Measurements from ENCODE around the gene SUPT6H.

The SUPT6H gene

GRCh38 chr17:28704219-28704858, 42.3 kb downstream of the SUPT6H start:
- no peak for TF ChIP-seq CTCF (IDR thresholded peaks at IDR 0.05; ENCODE audit: control insufficient read depth, insufficient read depth, low read depth, low read length, missing control alignments)
- no peak for DNase-seq (ENCODE audit: low read depth)
- H3K4me3 ChIP-seq (ENCODE audit: control insufficient read depth, low read depth, low read length): no peak overlapping the region

GRCh38 chr17:28705074-28705659, 43.2 kb downstream of the SUPT6H start:
- TF ChIP-seq CTCF (IDR thresholded peaks at IDR 0.05; ENCODE audit: control insufficient read depth, insufficient read depth, low read depth, low read length, missing control alignments): no peak
- no peak overlapping the region for H3K4me3 ChIP-seq (ENCODE audit: control insufficient read depth, low read depth, low read length)
- DNase-seq (ENCODE audit: low read depth): no peak

GRCh38 chr17:28705728-28706334, 43.8 kb downstream of the SUPT6H start:
- no peak for DNase-seq (ENCODE audit: low read depth)
- H3K4me3 ChIP-seq (ENCODE audit: control insufficient read depth, low read depth, low read length): no peak overlapping the region
- no peak for TF ChIP-seq CTCF (IDR thresholded peaks at IDR 0.05; ENCODE audit: control insufficient read depth, insufficient read depth, low read depth, low read length, missing control alignments)

- no peak for TF ChIP-seq CTCF (IDR thresholded peaks at IDR 0.05; ENCODE audit: control insufficient read depth, insufficient read depth, low read depth, low read length, missing control alignments)
- DNase-seq (ENCODE audit: low read depth): no peak
Observed at GRCh38 chr17:28706471-28707338, 44.7 kb downstream of the SUPT6H start.

GRCh38 chr17:28707339-28707720, 45.3 kb downstream of the SUPT6H start:
- no peak overlapping the region for H3K4me3 ChIP-seq (ENCODE audit: control insufficient read depth, low read depth, low read length)
- DNase-seq (ENCODE audit: low read depth): no peak
- TF ChIP-seq CTCF (IDR thresholded peaks at IDR 0.05; ENCODE audit: control insufficient read depth, insufficient read depth, low read depth, low read length, missing control alignments): no peak

More at GRCh38 chr17:28706471-28707338, 44.7 kb downstream of the SUPT6H start:
- no peak overlapping the region for H3K4me3 ChIP-seq (ENCODE audit: control insufficient read depth, low read depth, low read length)
